ENCODE results near the gene MAP4K2. TPM values are rescaled to one million over a fixed set of nuclear protein-coding genes. Genes with fewer than 3 reads are reported as not detected.
A peak's percentile ranks its signal among the peaks of the same experiment; 100 is the strongest.

The MAP4K2 gene
- total RNA-seq, 1 donor from 2014 or later: 12.7 TPM

DNA sequence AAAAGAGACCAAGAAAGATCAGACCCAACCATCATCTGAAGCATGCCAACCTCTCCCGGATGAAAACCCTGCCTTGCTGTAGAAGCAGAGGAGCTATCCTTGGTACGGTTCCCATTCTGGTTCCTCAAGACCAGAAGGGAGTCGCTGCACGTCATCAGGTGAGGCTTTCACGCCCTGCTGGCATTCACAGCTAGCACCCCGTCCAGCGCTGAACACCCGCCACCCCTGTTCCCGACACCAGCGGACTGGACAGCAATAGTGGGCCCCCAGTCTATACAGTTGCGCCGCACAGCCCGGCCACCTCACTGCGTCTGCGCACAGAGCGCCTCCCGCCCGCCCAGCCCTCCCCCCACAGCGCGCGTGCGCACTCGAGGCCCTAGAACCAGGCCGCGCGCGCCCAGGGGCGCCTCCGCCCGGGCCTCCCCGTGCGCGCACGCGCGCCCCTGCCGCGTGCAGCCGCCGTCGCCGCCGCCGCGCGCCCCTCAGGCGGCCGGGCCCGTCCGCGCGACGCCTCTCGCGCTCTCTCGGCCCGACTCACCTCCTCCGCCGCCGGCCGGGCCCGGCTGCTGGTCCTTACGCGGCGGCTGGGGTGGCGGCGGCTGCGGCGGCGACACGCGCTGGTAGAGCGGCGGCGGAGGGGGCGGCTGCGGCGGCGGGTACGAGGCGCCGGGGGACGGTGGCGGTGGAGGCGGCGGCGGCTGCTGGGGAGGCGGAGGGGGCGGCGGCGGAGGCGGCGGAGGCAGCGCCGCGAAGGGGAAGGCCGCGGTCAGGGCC is 25.4 kb downstream of the MAP4K2 start:
- TF ChIP-seq, protein P1, sequence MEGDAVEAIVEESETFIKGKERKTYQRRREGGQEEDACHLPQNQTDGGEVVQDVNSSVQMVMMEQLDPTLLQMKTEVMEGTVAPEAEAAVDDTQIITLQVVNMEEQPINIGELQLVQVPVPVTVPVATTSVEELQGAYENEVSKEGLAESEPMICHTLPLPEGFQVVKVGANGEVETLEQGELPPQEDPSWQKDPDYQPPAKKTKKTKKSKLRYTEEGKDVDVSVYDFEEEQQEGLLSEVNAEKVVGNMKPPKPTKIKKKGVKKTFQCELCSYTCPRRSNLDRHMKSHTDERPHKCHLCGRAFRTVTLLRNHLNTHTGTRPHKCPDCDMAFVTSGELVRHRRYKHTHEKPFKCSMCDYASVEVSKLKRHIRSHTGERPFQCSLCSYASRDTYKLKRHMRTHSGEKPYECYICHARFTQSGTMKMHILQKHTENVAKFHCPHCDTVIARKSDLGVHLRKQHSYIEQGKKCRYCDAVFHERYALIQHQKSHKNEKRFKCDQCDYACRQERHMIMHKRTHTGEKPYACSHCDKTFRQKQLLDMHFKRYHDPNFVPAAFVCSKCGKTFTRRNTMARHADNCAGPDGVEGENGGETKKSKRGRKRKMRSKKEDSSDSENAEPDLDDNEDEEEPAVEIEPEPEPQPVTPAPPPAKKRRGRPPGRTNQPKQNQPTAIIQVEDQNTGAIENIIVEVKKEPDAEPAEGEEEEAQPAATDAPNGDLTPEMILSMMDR (IDR thresholded peaks at IDR 0.05; ENCODE audit: unreplicated experiment): no peak
- Mint-ChIP-seq H3K36me3 (ENCODE audit: insufficient read depth) (peaks cover 34% of the 10 kb centered on the region), H3K9me3 (ENCODE audit: low read depth) (no peaks in the 10 kb centered on the region), H3K4me1 (ENCODE audit: low read depth) (peaks cover 27% of the 10 kb centered on the region), H3K27me3 (no peaks in the 10 kb centered on the region), H3K4me3 (ENCODE audit: low read depth) (peak overlapping the region; percentile 93), H3K27ac (peak overlapping the region; percentile 97)
- peak; percentile 59 for DNase-seq (ENCODE audit: low spot score, unreplicated experiment)

- no peak for DNase-seq (ENCODE audit: low spot score, unreplicated experiment)
- Mint-ChIP-seq H3K27me3 (no peaks in the 10 kb centered on the region), H3K36me3 (ENCODE audit: insufficient read depth) (peaks cover 41% of the 10 kb centered on the region), H3K27ac (peak overlapping the region; percentile 97), H3K4me1 (ENCODE audit: low read depth) (peaks cover 32% of the 10 kb centered on the region), H3K4me3 (ENCODE audit: low read depth) (peak overlapping the region; percentile 93), H3K9me3 (ENCODE audit: low read depth) (no peaks in the 10 kb centered on the region)
- TF ChIP-seq, protein P1 (IDR thresholded peaks at IDR 0.05; ENCODE audit: unreplicated experiment): no peak
These were observed 26.1 kb downstream of the MAP4K2 start for GRCh38 chr11:64776875-64777274.

GRCh38 chr11:64776425-64776824 is 26.6 kb downstream of the MAP4K2 start:
- DNase-seq (ENCODE audit: low spot score, unreplicated experiment): no peak
- H3K27ac Mint-ChIP-seq: peak overlapping the region; percentile 97
- no peaks in the 10 kb centered on the region for H3K9me3 Mint-ChIP-seq (ENCODE audit: low read depth)
- TF ChIP-seq, protein P1 (IDR thresholded peaks at IDR 0.05; ENCODE audit: unreplicated experiment): no peak
- peaks cover 37% of the 10 kb centered on the region for H3K4me1 Mint-ChIP-seq (ENCODE audit: low read depth)
- H3K36me3 Mint-ChIP-seq (ENCODE audit: insufficient read depth): peaks cover 43% of the 10 kb centered on the region
- peak overlapping the region; percentile 93 for H3K4me3 Mint-ChIP-seq (ENCODE audit: low read depth)
- no peaks in the 10 kb centered on the region for H3K27me3 Mint-ChIP-seq

GRCh38 chr11:64774144-64774543 is 28.9 kb downstream of the MAP4K2 start:
- no peak overlapping the region for H3K4me3 Mint-ChIP-seq (ENCODE audit: low read depth)

GRCh38 chr11:64772303-64773018 is 30.6 kb downstream of the MAP4K2 start:
- Mint-ChIP-seq H3K27ac (peak overlapping the region; percentile 1), H3K9me3 (ENCODE audit: low read depth) (no peaks in the 10 kb centered on the region), H3K4me1 (ENCODE audit: low read depth) (peaks cover 35% of the 10 kb centered on the region), H3K36me3 (ENCODE audit: insufficient read depth) (peaks cover 71% of the 10 kb centered on the region), H3K4me3 (ENCODE audit: low read depth) (no peak overlapping the region), H3K27me3 (no peaks in the 10 kb centered on the region)
- DNase-seq (ENCODE audit: low spot score, unreplicated experiment): no peak
- TF ChIP-seq, protein P1 (IDR thresholded peaks at IDR 0.05; ENCODE audit: unreplicated experiment): no peak

More at GRCh38 chr11:64774144-64774543, 28.9 kb downstream of the MAP4K2 start:
- DNase-seq (ENCODE audit: low spot score, unreplicated experiment): no peak
- Mint-ChIP-seq H3K27ac (no peak overlapping the region), H3K36me3 (ENCODE audit: insufficient read depth) (peaks cover 57% of the 10 kb centered on the region), H3K27me3 (no peaks in the 10 kb centered on the region), H3K9me3 (ENCODE audit: low read depth) (no peaks in the 10 kb centered on the region), H3K4me1 (ENCODE audit: low read depth) (peaks cover 36% of the 10 kb centered on the region)
- TF ChIP-seq, protein P1 (IDR thresholded peaks at IDR 0.05; ENCODE audit: unreplicated experiment): no peak

Measured in progenitor cell of endocrine pancreas (in vitro differentiated cells).